Measurements from ENCODE around the gene DZIP3.
A peak's percentile ranks its signal among the peaks of the same experiment; 100 is the strongest.

DNA sequence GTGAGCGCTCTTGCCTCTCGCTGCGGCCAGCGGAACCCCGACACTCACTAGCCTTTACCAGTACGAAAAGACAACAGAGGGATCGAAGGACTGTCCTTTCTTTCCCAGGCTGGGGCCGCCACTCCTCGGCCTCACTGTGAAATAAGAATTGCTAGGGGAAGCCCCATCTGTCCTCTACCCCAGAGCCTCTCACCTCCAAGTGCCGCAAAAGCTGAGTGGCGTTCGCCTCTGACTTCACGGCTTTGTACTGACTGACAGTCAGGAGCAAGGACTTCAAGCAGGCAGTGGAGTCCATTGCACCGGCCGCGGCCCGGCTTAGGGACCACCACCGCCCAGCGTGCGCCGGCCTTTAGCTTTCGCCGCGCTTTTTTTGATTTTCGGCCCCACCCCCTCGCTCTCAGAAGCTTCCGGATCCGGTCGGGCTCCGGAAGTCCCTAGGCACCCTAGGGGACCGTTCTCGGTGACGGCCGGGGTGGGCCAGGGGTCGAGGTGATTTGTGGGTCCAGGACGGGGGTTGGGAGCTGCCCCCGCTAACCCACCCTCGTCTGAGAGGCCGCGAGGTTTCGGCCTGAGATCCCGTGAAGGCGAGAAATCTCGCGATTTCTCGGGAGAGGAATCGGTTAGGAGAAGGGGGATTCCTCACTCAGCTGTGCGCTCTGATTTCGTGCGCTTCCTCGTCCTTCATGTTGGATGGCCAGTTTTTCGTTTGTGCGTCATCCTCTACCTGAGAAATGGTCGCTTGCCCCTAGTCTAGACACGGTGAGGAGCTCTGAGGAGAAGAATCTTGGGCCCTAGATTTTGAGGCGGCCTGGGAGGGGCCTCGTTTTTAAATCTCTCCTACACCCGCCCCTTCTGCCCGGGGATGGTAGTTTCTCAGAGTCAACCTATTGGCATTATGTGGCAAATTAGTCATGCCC is at the start of gene DZIP3, which contains the start of gene CIP2A:
- TF ChIP-seq, protein P1, sequence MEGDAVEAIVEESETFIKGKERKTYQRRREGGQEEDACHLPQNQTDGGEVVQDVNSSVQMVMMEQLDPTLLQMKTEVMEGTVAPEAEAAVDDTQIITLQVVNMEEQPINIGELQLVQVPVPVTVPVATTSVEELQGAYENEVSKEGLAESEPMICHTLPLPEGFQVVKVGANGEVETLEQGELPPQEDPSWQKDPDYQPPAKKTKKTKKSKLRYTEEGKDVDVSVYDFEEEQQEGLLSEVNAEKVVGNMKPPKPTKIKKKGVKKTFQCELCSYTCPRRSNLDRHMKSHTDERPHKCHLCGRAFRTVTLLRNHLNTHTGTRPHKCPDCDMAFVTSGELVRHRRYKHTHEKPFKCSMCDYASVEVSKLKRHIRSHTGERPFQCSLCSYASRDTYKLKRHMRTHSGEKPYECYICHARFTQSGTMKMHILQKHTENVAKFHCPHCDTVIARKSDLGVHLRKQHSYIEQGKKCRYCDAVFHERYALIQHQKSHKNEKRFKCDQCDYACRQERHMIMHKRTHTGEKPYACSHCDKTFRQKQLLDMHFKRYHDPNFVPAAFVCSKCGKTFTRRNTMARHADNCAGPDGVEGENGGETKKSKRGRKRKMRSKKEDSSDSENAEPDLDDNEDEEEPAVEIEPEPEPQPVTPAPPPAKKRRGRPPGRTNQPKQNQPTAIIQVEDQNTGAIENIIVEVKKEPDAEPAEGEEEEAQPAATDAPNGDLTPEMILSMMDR (optimal IDR thresholded peaks at IDR 0.05 in 1 of 3, IDR thresholded peaks at IDR 0.05 in 1 of 3, conservative IDR thresholded peaks at IDR 0.05 in 1 of 3; ENCODE audit: extremely low read depth in 1 of 3, insufficient read depth in 2 of 3, low read length in 3 of 3), result peak in 1 of 3 experiments; percentile 24
- no peak for TF ChIP-seq EZH2 (IDR thresholded peaks at IDR 0.05; ENCODE audit: low read length)

Measured in keratinocyte (primary cell).